Esophagus muscularis mucosa (tissue), 4 donors: ENCODE results near the gene TWF2. TPM values are rescaled to one million over a fixed set of nuclear protein-coding genes. Genes with fewer than 3 reads are reported as not detected.
A peak's percentile ranks its signal among the peaks of the same experiment; 100 is the strongest.

Source experiments
- DNase-seq: peaks from one replicate; pipeline ENCODE4 v3.0.0-alpha.2; 2017; ENCODE audit errors: extremely low spot score
- H3K27ac ChIP-seq, 4 donors: fragments of 200-600 bp; sonication (generic); replicated peaks in 1 of 4; 1 replicate in 3 of 4; 2 replicates in 1 of 4; pipeline ENCODE4 v1.5.1; 2016 to 2019; ENCODE audit warnings: mild to moderate bottlenecking in 1 of 4
- H3K27me3 ChIP-seq, 4 donors: fragments of 200-600 bp; sonication (generic); one replicate each; pipeline versions ENCODE4 v1.5.1 to v1.6.0; 2016 to 2019
- H3K36me3 ChIP-seq, 4 donors: fragments of 200-600 bp; sonication (generic); one replicate each; pipeline ENCODE4 v1.5.1; 2016 to 2019
- H3K4me1 ChIP-seq, 4 donors: fragments of 200-600 bp; sonication (generic); one replicate each; pipeline ENCODE4 v1.5.1; 2016 to 2019
- H3K4me3 ChIP-seq, 4 donors: fragments of 200-600 bp; sonication (generic); 1 replicate in 2 of 4; 2 replicates in 2 of 4; pipeline ENCODE4 v1.5.1; 2016 to 2019; ENCODE audit warnings: mild to moderate bottlenecking in 4 of 4, moderate library complexity in 1 of 4
- H3K9me3 ChIP-seq, 4 donors: fragments of 200-600 bp; sonication (generic); 1 replicate in 3 of 4; 2 replicates in 1 of 4; pipeline ENCODE4 v1.5.1; 2016 to 2019
- CTCF ChIP-seq, 3 experiments: fragments of 200-600 bp in 2 of 3; fragments of 450-650 bp in 1 of 3; sonication (generic) in 2 of 3; IDR thresholded peaks; one replicate each; pipeline ENCODE4 v1.5.1; 2017 to 2019; ENCODE audit warnings: antibody characterized with exemption in 3 of 3, mild to moderate bottlenecking in 2 of 3, moderate library complexity in 1 of 3
- EP300 ChIP-seq: sonication (generic); formaldehyde crosslinking; IDR thresholded peaks from one replicate; pipeline ENCODE4 v1.6.1; 2017; ENCODE audit warnings: antibody characterized with exemption
- POLR2A ChIP-seq: fragments of 450-650 bp; IDR thresholded peaks from one replicate; pipeline ENCODE4 v1.6.1; 2017; ENCODE audit warnings: antibody characterized with exemption, moderate library complexity, mild to moderate bottlenecking, low read depth
- POLR2AphosphoS5 ChIP-seq, 2 donors: sonication (generic); formaldehyde crosslinking; IDR thresholded peaks; one replicate each; pipeline ENCODE4 v1.6.1; 2017; ENCODE audit warnings: antibody characterized with exemption in 2 of 2
- WGBS: methylation state at CpG from one replicate; pipeline ENCODE4 v1.1.5; 2018; 5-methylcytosine and 5-hydroxymethylcytosine counted together
- intact Hi-C: fragments of 100-400 bp; cut with DNase I; formaldehyde crosslinking; loops from one replicate; pipeline ENCODE4 v1.15.1; 2023
- total RNA-seq, 4 donors: library from RNA; depleted of rRNA; stranded (reverse); fragments of >200 nt; gene quantifications; one replicate each; pipeline versions ENCODE4 v1.1.0 to v1.2.1, GENCODE V29; 2016

Gene TWF2
- total RNA-seq, 4 donors from 2014 or later = 66.4 to 89.5 (median 79.9) TPM

GRCh38 chr3:52281981-52282801 lies 43.2 kb upstream of the TWF2 start:
- peaks cover 0 to 9% (median 3%) of the 10 kb centered on the region in 4 donors for H3K36me3 ChIP-seq
- no peak for TF ChIP-seq POLR2AphosphoS5 (IDR thresholded peaks at IDR 0.05)
- TF ChIP-seq POLR2A = no peak
- no peak for TF ChIP-seq EP300
- TF ChIP-seq CTCF (IDR thresholded peaks at IDR 0.05) = no peak
- no peak overlapping the region for H3K4me3 ChIP-seq
- H3K27ac ChIP-seq = no peak overlapping the region
- no peaks in the 10 kb centered on the region for H3K9me3 ChIP-seq
- DNase-seq = no peak
- intact Hi-C loops = no loop called here
- WGBS = 83% methylated on average over 8 of the region's 8 CpGs
- H3K27me3 ChIP-seq = no peaks in the 10 kb centered on the region
- H3K4me1 ChIP-seq = peaks cover 23 to 33% (median 26%) of the 10 kb centered on the region in 4 donors

- Histone ChIP-seq H3K36me3 (peaks cover 0 to 9% (median 3%) of the 10 kb centered on the region in 4 donors), H3K4me1 (peaks cover 35 to 40% (median 37%) of the 10 kb centered on the region in 4 donors), H3K4me3 (peak overlapping the region in 2 of 4 donors; percentile 90 to 92), H3K27me3 (no peaks in the 10 kb centered on the region), H3K9me3 (no peaks in the 10 kb centered on the region), H3K27ac (peak overlapping the region; percentile 94 to 98 (median 97))
- TF ChIP-seq POLR2AphosphoS5 (IDR thresholded peaks at IDR 0.05) (peak in 1 of 2 donors; percentile 11), EP300 (no peak)
- WGBS = 13% methylated on average over 6 of the region's 6 CpGs
- intact Hi-C loops = no loop called here
- DNase-seq = no peak
These were observed 41.1 kb upstream of the TWF2 start for GRCh38 chr3:52280050-52280461.

GRCh38 chr3:52279596-52279995 lies 40.6 kb upstream of the TWF2 start:
- no peaks in the 10 kb centered on the region for H3K9me3 ChIP-seq
- H3K4me3 ChIP-seq = peak overlapping the region; percentile 79 to 92 (median 84)
- 32% methylated on average over 2 of the region's 2 CpGs for WGBS
- DNase-seq = no peak
- H3K36me3 ChIP-seq = peaks cover 0 to 9% (median 5%) of the 10 kb centered on the region in 4 donors
- H3K27me3 ChIP-seq = no peaks in the 10 kb centered on the region
- H3K4me1 ChIP-seq = peaks cover 39 to 45% (median 41%) of the 10 kb centered on the region in 4 donors
- TF ChIP-seq CTCF (IDR thresholded peaks at IDR 0.05) = no peak
- no peak for TF ChIP-seq EP300
- TF ChIP-seq POLR2AphosphoS5 (IDR thresholded peaks at IDR 0.05) = no peak
- TF ChIP-seq POLR2A = no peak
- peak overlapping the region; percentile 94 to 98 (median 97) for H3K27ac ChIP-seq
- intact Hi-C loops = loop anchor here (2.0 kb wide), 1 partner anchor 41 kb away; the partner anchor contains the start of gene TWF2

GRCh38 chr3:52278510-52279069 lies 39.6 kb upstream of the TWF2 start, which contains the start of gene WDR82:
WDR82 (minus strand) TSS chr3:52278649; CDS start chr3:52278361, 288 bp downstream.
- H3K4me3 ChIP-seq = peak within 1 kb of the TSS; percentile 79 to 92 (median 84)
- peaks cover 48 to 55% (median 51%) of the 10 kb centered on the region in 4 donors for H3K4me1 ChIP-seq
- peaks cover 0 to 9% (median 5%) of the 10 kb centered on the region in 4 donors for H3K36me3 ChIP-seq
- no peaks in the 10 kb centered on the region for H3K27me3 ChIP-seq
- H3K9me3 ChIP-seq = no peaks in the 10 kb centered on the region
- TF ChIP-seq POLR2AphosphoS5 (IDR thresholded peaks at IDR 0.05) (peak; percentile 95 to 96), POLR2A (peak; percentile 53), EP300 (no peak), CTCF (IDR thresholded peaks at IDR 0.05) (peak; percentile 60 to 63 (median 62))
- intact Hi-C loops = loop anchor here (2.0 kb wide), 1 partner anchor 40 kb away; the partner anchor contains the start of gene TWF2
- 0% methylated on average over 10 of the region's 58 CpGs for WGBS
- H3K27ac ChIP-seq = peak within 1 kb of the TSS; percentile 94 to 98 (median 97)
- peak; percentile 99 for DNase-seq
